Measurements from ENCODE around the gene DOCK2. TPM values are rescaled to one million over a fixed set of nuclear protein-coding genes. Genes with fewer than 3 reads are reported as not detected.

Gene DOCK2
- total RNA-seq, 1 experiment from 2014 or later = 2.2 TPM

- Histone ChIP-seq H3K4me3 (ENCODE audit: low read depth, low read length, poor library complexity, severe bottlenecking) (no peak overlapping the region), H3K27ac (ENCODE audit: low read depth, low read length, poor library complexity, severe bottlenecking) (peak overlapping the region; percentile 27), H3K9me3 (ENCODE audit: low read depth, low read length, poor library complexity, severe bottlenecking) (no peaks in the 10 kb centered on the region), H3K4me1 (ENCODE audit: insufficient read depth, low read length, poor library complexity, severe bottlenecking) (peaks cover 12% of the 10 kb centered on the region), H3K36me3 (ENCODE audit: insufficient read depth, low read length, poor library complexity, severe bottlenecking) (no peaks in the 10 kb centered on the region), H3K27me3 (replicated peaks; ENCODE audit: insufficient read depth, low read depth, low read length, poor library complexity) (no peaks in the 10 kb centered on the region)
- DNase-seq (ENCODE audit: low spot score) = peak; percentile 69
- TF ChIP-seq EZH2 (IDR thresholded peaks at IDR 0.05; ENCODE audit: borderline replicate concordance, low read depth, low read length, poor library complexity, severe bottlenecking) = no peak
- no TSS peak for BruUV-seq (replicated peaks)
- intact Hi-C loops (cut with micrococcal nuclease; ENCODE audit: unreplicated experiment) = loop anchor here (5.0 kb wide), 1 partner anchor 179 kb away; the partner anchor contains the start of gene INSYN2B
- CTCF ChIA-PET = no interaction called here
- POLR2A ChIA-PET (ENCODE audit: low non-redundant PET) = no interaction called here
Measured at GRCh38 chr5:169803077-169803981, 166.3 kb downstream of the DOCK2 start.

DNA sequence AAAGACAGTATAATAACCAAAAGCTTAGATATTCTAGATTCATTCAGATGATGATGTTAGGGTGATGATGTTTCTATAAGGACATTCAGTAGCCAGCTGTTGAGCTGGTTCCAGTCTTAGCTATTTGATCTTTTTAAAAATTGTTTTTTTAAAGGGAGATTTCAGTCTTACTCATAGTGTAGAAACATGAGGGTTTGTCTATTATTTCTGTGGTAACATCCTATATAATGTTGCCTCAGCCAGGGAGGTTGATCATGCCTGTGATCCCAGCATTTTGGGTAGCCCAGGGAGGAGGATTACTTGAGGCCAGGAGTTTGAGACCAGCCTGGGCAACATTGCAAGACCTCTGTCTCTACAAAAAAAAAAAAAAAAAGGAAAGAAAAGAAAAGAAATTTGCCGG, 167.8 kb downstream of the DOCK2 start:
- no peaks in the 10 kb centered on the region for H3K9me3 ChIP-seq (ENCODE audit: low read depth, low read length, poor library complexity, severe bottlenecking)
- no peaks in the 10 kb centered on the region for H3K36me3 ChIP-seq (ENCODE audit: insufficient read depth, low read length, poor library complexity, severe bottlenecking)
- CTCF ChIA-PET = no interaction called here
- TF ChIP-seq, protein P1, sequence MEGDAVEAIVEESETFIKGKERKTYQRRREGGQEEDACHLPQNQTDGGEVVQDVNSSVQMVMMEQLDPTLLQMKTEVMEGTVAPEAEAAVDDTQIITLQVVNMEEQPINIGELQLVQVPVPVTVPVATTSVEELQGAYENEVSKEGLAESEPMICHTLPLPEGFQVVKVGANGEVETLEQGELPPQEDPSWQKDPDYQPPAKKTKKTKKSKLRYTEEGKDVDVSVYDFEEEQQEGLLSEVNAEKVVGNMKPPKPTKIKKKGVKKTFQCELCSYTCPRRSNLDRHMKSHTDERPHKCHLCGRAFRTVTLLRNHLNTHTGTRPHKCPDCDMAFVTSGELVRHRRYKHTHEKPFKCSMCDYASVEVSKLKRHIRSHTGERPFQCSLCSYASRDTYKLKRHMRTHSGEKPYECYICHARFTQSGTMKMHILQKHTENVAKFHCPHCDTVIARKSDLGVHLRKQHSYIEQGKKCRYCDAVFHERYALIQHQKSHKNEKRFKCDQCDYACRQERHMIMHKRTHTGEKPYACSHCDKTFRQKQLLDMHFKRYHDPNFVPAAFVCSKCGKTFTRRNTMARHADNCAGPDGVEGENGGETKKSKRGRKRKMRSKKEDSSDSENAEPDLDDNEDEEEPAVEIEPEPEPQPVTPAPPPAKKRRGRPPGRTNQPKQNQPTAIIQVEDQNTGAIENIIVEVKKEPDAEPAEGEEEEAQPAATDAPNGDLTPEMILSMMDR (conservative IDR thresholded peaks at IDR 0.05; ENCODE audit: low read depth, low read length) = no peak
- TF ChIP-seq EZH2 (IDR thresholded peaks at IDR 0.05; ENCODE audit: borderline replicate concordance, low read depth, low read length, poor library complexity, severe bottlenecking) = no peak
- BruUV-seq (replicated peaks) = no TSS peak
- H3K4me3 ChIP-seq (ENCODE audit: low read depth, low read length, poor library complexity, severe bottlenecking) = no peak overlapping the region
- intact Hi-C loops (cut with micrococcal nuclease; ENCODE audit: unreplicated experiment) = loop anchor here (5.0 kb wide), 1 partner anchor 177 kb away; the partner anchor contains the start of gene INSYN2B
- POLR2A ChIA-PET (ENCODE audit: low non-redundant PET) = interaction anchor here (0.6 to 0.7 kb wide), 2 partner anchors 11 to 161 kb away, joined by 3 to 9 read pairs; no protein-coding TSS in a partner anchor
- no peaks in the 10 kb centered on the region for H3K27me3 ChIP-seq (replicated peaks; ENCODE audit: insufficient read depth, low read depth, low read length, poor library complexity)
- H3K27ac ChIP-seq (ENCODE audit: low read depth, low read length, poor library complexity, severe bottlenecking) = no peak overlapping the region
- DNase-seq (ENCODE audit: low spot score) = no peak
- H3K4me1 ChIP-seq (ENCODE audit: insufficient read depth, low read length, poor library complexity, severe bottlenecking) = peaks cover 12% of the 10 kb centered on the region

- intact Hi-C loops (cut with micrococcal nuclease; ENCODE audit: unreplicated experiment) = no loop called here
- H3K27ac ChIP-seq (ENCODE audit: low read depth, low read length, poor library complexity, severe bottlenecking) = no peak overlapping the region
- TF ChIP-seq EZH2 (IDR thresholded peaks at IDR 0.05; ENCODE audit: borderline replicate concordance, low read depth, low read length, poor library complexity, severe bottlenecking) = no peak
- TF ChIP-seq, protein P1 (conservative IDR thresholded peaks at IDR 0.05; ENCODE audit: low read depth, low read length) = no peak
- DNase-seq (ENCODE audit: low spot score) = peak; percentile 39
- no peaks in the 10 kb centered on the region for H3K36me3 ChIP-seq (ENCODE audit: insufficient read depth, low read length, poor library complexity, severe bottlenecking)
- H3K4me3 ChIP-seq (ENCODE audit: low read depth, low read length, poor library complexity, severe bottlenecking) = no peak overlapping the region
- CTCF ChIA-PET = no interaction called here
- H3K4me1 ChIP-seq (ENCODE audit: insufficient read depth, low read length, poor library complexity, severe bottlenecking) = peaks cover 12% of the 10 kb centered on the region
- no peaks in the 10 kb centered on the region for H3K27me3 ChIP-seq (replicated peaks; ENCODE audit: insufficient read depth, low read depth, low read length, poor library complexity)
- BruUV-seq (replicated peaks) = no TSS peak
- H3K9me3 ChIP-seq (ENCODE audit: low read depth, low read length, poor library complexity, severe bottlenecking) = no peaks in the 10 kb centered on the region
- POLR2A ChIA-PET (ENCODE audit: low non-redundant PET) = interaction anchor here (0.7 kb wide), 1 partner anchor 11 kb away, joined by 9 read pairs; no protein-coding TSS in a partner anchor
Measured at GRCh38 chr5:169805527-169805934, 168.5 kb downstream of the DOCK2 start.

Data from A673 (cell line).